ENCODE measurements around the gene CEP131. TPM values are rescaled to one million over a fixed set of nuclear protein-coding genes. Genes with fewer than 3 reads are reported as not detected.

The CEP131 gene
- total and polyA plus RNA-seq, 2 of the 4 experiments (the other 2 are of a cell fraction) = 4.8 to 9.6 TPM

DNA sequence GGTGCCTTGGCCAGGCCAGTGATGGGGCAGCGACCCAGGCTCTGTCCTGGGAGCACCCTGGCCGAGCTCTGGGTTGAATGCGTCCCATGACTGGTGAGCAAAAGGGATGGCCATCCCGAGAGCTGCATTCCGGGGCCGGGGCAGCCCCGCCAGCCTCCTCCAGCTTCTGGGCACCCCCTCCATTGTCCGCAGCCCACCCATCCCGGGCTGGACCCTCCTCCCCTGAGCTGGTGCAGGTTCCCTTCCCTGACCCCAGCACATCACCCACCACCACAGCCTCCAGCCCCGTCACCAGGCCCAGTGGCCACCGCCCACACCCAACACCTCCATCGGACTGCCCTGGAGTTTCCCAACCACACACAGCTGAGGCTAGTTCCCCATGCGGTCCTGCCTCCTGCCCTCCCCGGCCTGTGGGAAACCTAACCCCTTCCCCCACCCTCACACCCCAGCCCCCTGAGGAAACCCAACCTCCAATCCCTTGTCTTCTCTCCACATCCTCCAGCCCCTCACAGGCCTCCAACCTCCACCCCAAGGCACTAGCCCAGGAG lies 73.7 kb downstream of the CEP131 start:
- Histone ChIP-seq H3K56ac (ENCODE audit: extremely low read depth, insufficient read depth, low read length) (no peak overlapping the region), H2BK5ac (ENCODE audit: low read depth, low read length, poor library complexity, severe bottlenecking) (no peak overlapping the region), H4K91ac (ENCODE audit: insufficient read depth, low read depth, low read length) (no peak overlapping the region), H4K5ac (ENCODE audit: low read depth, low read length) (no peak overlapping the region), H2AK5ac (ENCODE audit: low read depth, low read length) (no peak overlapping the region), H3K4me1 (ENCODE audit: control insufficient read depth, insufficient read depth, low read length) (no peaks in the 10 kb centered on the region), H3K79me1 (ENCODE audit: low read depth in 1 of 2, low read length in 2 of 2) (no peaks in the 10 kb centered on the region), H3K27ac (ENCODE audit: insufficient read depth, low read length) (no peak overlapping the region), H4K20me1 (ENCODE audit: insufficient read depth, low read length) (no peaks in the 10 kb centered on the region), H3K14ac (replicated peaks; ENCODE audit: low read depth, low read length) (no peak overlapping the region), H3K36me3 (ENCODE audit: control insufficient read depth, insufficient read depth, low read length) (no peaks in the 10 kb centered on the region), H4K8ac (ENCODE audit: low read depth in 2 of 2, low read length in 2 of 2) (no peak overlapping the region), H3K4me2 (ENCODE audit: low read depth, low read length) (no peak overlapping the region), H3K18ac (ENCODE audit: low read depth, low read length) (no peak overlapping the region), H3K9me3 (ENCODE audit: control insufficient read depth, insufficient read depth, low read length) (no peaks in the 10 kb centered on the region), H3K23ac (ENCODE audit: low read depth, low read length) (no peak overlapping the region), H2AFZ (replicated peaks; ENCODE audit: low read length, poor library complexity) (no peak overlapping the region), H2BK20ac (ENCODE audit: low read depth, low read length) (no peak overlapping the region), H3K27me3 (ENCODE audit: control insufficient read depth, insufficient read depth, low read length) (peaks cover 29% of the 10 kb centered on the region), H3K9me1 (ENCODE audit: insufficient read depth, low read length) (no peaks in the 10 kb centered on the region), H3K9ac (ENCODE audit: low read depth, low read length) (no peak overlapping the region), H2BK120ac (ENCODE audit: low read depth, low read length) (no peak overlapping the region), H2AK9ac (replicated peaks; ENCODE audit: low read depth, low read length, poor library complexity) (no peak overlapping the region), H3K4me3 (ENCODE audit: insufficient read depth, low read depth, low read length) (no peak overlapping the region), H2BK15ac (ENCODE audit: low read depth, low read length) (no peak overlapping the region), H3K4ac (ENCODE audit: low read depth, low read length) (no peak overlapping the region)
- DNase-seq = no peak
- no TSS peak for BruUV-seq (replicated peaks)
- in situ Hi-C loops (cut with MboI; ENCODE audit: low sequenced_read_pairs) = no loop called here
- ATAC-seq (ENCODE audit: low read depth) = no peak
- ChIA-PET POLR2A (ENCODE audit: unreplicated experiment) (no interaction called here), CTCF (no interaction called here)
- intact Hi-C loops (cut with micrococcal nuclease) = no loop called here
- TF ChIP-seq MAFK (IDR thresholded peaks at IDR 0.05; ENCODE audit: low read depth, low read length) = no peak
- no peak for TF ChIP-seq FOS (IDR thresholded peaks at IDR 0.05; ENCODE audit: low read depth, low read length)
- TF ChIP-seq, protein P1, sequence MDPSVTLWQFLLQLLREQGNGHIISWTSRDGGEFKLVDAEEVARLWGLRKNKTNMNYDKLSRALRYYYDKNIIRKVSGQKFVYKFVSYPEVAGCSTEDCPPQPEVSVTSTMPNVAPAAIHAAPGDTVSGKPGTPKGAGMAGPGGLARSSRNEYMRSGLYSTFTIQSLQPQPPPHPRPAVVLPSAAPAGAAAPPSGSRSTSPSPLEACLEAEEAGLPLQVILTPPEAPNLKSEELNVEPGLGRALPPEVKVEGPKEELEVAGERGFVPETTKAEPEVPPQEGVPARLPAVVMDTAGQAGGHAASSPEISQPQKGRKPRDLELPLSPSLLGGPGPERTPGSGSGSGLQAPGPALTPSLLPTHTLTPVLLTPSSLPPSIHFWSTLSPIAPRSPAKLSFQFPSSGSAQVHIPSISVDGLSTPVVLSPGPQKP (IDR thresholded peaks at IDR 0.05; ENCODE audit: borderline replicate concordance, low read depth, low read length) = no peak
- no peak for TF ChIP-seq MXI1 (IDR thresholded peaks at IDR 0.05; ENCODE audit: borderline replicate concordance, low read depth, low read length)
- TF ChIP-seq CTCF (conservative IDR thresholded peaks at IDR 0.05; ENCODE audit: low read depth, low read length) = no peak
- TF ChIP-seq RAD21 (IDR thresholded peaks at IDR 0.05; ENCODE audit: low read length) = no peak
- TF ChIP-seq NFE2L2 (IDR thresholded peaks at IDR 0.05; ENCODE audit: low read depth, low read length) = no peak
- no peak for TF ChIP-seq USF2 (IDR thresholded peaks at IDR 0.05; ENCODE audit: low read depth, low read length)
- no peak for TF ChIP-seq CHD1 (IDR thresholded peaks at IDR 0.05; ENCODE audit: low read depth, low read length)
- no peak for TF ChIP-seq RFX5 (IDR thresholded peaks at IDR 0.05; ENCODE audit: low read depth, low read length)
- TF ChIP-seq MAZ (IDR thresholded peaks at IDR 0.05; ENCODE audit: borderline replicate concordance, low read depth, low read length) = no peak
- TF ChIP-seq BHLHE40 (IDR thresholded peaks at IDR 0.05; ENCODE audit: low read depth, low read length) = no peak
- no peak for TF ChIP-seq POLR2A (IDR thresholded peaks at IDR 0.05; ENCODE audit: low read depth, low read length)
- TF ChIP-seq SMC3 (IDR thresholded peaks at IDR 0.05; ENCODE audit: low read depth, low read length) = no peak
- TF ChIP-seq CEBPB (IDR thresholded peaks at IDR 0.05; ENCODE audit: low read depth, low read length) = no peak
- no peak for TF ChIP-seq RCOR1 (IDR thresholded peaks at IDR 0.05; ENCODE audit: insufficient replicate concordance, low read length)
- dilution Hi-C loops (cut with HindIII; ENCODE audit: low sequenced_read_pairs, unreplicated experiment) = no loop called here
- 81% methylated on average over 6 of the region's 14 CpGs; no CpG with 5 or more reads in 1 of the 2 experiments for WGBS, 2 experiments (ENCODE audit: extremely low coverage in 2 of 2, insufficient read length in 1 of 2)

Data from IMR-90 (cell line).